Measurements from ENCODE around the gene RIN3.

- TF ChIP-seq EZH2 (IDR thresholded peaks at IDR 0.05; ENCODE audit: insufficient read depth, poor library complexity, severe bottlenecking) = no peak
- TF ChIP-seq EZH2phosphoT487 (IDR thresholded peaks at IDR 0.05; ENCODE audit: insufficient read depth, low read depth) = no peak
These were observed 5.9 kb downstream of the RIN3 start for GRCh38 chr14:92519246-92520101.
